NCI-H748 treated with DMSO at 0.1 percent for 48 hours (cell line): ENCODE results near the gene PTPN14.

ENCODE experiments used
- DNase-seq: peaks from one replicate; lab custom pipeline; 2025; lab: John Stamatoyannopoulos, UW

PTPN14 gene

DNA sequence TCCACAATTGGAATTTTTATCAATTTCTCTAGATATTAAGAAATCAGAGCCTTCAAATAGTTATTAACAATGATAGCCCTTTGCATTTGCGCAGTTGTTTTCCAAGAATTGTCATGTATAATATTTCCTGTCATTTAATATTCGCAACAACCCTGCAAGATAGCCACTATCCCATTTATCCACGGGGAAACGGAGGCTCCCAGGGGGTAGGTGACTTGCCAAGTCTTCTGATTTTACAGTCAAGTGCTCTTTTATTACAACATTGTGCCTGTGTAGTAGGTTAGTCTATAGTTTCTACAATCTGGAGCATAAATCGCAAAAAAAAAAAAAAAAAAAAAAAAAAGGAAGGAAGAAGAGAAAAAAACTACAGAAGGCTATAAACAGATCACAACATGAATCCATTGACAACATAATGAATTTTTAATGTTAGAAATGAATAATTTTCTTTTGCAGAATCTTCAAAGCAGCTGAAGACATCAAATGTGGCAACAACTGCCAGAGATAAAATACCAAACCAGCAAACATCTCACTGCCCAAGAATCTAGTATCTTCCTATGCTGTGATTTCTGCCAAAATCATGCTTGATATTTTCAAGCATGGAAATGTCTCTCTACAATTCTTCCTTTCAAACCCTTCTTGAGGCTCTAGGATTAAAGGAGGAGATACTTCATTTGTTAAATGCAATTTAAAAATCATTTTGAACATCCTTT is 125.5 kb downstream of the PTPN14 start:
- no peak for DNase-seq

DNA sequence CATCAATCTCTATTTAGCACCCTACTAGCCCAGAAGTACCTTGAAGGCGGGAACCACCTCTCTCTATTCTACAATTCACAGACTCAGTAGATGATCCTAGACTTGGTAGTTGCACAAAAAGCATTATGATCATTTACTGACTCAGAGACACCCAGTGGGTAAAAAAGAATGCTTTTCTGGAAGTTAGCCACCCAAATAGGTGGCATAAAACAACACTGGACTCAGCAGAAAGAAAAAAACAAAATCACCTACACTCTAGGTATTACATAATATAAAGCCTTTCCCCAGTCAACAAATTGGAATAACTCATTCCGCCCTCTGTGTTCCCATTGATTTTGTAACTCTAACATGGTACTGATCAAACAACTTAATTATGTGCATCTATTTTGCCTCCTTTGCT is 126.3 kb downstream of the PTPN14 start:
- DNase-seq = no peak

DNA sequence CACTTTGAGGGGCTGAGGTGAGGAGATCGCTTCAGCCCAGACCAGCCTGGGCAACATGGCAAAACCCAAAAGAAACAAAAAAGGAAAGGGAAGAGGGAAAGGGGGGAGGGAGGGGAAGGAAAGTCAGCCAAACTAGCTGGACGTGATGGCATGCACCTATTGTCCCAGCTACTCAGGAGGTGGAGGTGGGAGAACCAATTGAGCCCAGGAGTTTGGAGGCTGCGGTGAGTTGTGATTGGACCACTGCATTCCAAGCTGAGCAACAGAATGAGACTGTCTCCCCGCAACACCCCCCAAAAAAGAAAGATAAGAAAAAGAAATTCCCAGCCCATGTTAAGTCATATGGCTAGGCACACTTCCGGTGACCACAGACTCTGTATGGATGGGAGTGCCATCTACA is 128.4 kb downstream of the PTPN14 start:
- no peak for DNase-seq

DNA sequence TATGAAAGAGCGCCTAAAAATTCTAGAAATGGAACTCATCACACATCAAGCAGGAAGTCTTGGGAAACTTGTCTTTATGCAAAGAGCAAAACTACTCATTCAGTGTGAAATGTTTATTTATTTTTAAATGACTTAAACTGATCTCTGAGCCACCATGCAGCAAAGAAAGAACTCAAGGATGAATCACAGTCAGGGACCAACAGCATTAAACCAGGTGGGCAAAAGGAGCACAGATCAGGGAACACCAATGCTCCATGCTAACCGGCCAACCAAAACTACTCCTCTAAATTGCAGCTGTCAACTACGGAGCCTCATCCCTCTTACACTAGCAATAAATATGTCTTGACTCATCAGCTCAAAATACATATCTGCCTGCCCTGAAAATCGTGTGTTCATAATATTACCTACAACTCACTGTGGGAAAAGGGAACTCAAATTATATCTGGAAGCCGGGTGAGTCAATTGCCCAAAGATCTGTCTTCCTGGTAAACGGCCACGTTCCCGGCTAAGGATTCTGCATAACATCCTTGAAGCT is 129.2 kb downstream of the PTPN14 start:
- DNase-seq = no peak

DNA sequence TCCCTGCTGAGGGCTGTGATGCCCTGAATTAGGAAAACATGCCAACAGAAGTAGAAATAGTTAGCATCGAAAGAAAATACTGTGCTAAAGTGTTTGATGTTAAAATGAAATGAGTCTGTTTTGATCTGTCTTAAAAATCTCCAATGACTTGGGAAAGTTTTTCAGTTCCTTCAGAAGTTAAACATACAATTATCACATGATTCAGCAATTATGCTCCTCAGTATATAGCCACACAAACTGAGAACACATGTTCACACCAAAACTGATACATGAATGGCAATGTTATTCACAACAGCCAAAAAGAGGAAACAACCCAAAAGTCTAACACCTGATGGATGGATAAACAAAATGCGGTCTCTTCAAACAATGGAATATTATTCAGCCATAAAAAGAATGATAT is 130.6 kb downstream of the PTPN14 start:
- no peak for DNase-seq

DNA sequence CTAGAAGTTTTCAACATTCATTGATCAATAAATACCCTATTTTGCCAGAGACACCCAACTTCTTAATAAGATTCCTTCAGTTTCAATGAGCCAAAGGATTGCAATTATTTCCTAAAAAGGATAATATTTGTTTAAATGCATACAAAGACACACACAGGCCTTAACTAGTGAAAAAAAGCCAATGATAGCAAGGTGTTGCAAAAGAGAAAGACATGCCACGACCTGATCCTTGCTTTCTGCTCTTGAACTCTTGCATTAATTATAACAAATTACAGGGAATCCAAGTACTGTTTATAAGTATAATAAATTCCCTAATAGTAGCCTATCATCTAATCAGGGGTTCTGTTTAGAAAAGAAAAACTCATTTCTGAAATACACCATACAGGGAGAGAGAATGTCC is 131.1 kb downstream of the PTPN14 start:
- DNase-seq = no peak

DNA sequence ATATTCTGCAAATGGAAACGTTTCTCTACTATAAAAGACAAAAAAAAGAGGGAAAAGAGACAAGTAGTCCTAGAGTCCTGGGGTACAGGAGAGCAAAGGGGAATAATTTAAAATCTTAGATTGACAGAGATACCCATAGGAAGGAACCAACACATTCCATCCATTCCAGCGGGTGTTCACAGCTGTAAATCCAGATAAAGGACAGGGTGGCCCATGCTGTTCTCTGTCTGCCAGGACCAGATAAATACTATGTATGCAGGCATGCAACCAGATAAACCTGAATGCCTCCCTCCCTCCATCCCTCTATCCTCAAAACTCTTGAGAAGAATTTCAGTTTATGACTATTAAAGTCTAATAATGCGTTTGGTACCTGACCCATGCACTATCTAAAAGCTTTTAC is 131.8 kb downstream of the PTPN14 start:
- DNase-seq = no peak

DNA sequence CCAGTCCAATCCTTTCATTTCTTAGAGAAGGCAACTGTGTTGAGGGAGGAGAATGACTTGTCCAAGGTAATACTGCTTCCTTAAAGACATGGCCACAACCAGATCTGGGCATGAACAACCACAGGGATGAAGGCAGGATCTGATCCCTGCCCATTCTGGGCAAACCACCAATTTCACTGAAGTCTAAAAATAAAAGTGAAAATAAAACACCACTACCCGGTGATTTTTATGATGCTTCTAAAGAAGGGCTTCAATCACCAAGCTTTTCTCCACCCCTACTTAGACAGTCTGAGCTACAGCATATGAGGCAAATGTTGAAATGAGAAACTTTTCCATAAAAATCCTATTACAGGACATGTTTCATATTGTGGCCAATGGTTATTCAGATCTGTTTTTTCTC is 133.0 kb downstream of the PTPN14 start:
- DNase-seq = no peak

DNA sequence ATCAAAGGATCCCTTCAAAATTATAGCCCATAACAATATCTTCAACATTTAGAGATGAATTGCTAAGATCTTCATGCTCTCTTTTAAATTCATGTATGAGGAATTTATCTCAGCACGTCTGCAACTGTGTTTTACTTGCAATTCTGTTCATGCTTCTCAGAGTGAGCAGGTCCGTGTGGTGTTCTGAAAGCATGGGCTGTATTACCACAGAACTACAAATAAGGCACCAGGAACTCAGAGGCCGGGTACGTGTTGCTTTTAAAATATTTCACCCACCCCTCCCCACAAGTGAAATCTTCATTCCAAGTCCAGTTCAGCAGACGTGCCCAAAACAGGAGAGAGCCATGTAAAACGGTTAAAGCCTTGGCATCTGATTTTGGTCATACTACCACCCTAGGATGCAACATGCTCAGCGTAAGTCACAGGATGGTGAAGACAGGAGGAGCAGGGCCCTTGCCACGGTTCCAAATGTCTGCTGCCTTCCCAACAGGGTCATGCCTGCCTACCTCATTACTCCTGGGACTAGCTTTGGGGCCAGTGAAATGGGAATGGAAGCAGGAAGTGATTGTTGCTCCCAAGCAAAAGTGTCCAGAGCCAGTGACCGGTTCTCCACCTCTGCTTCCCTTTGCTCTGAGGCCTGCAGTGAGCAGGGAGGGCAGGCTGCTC is 133.7 kb downstream of the PTPN14 start:
- no peak for DNase-seq

DNA sequence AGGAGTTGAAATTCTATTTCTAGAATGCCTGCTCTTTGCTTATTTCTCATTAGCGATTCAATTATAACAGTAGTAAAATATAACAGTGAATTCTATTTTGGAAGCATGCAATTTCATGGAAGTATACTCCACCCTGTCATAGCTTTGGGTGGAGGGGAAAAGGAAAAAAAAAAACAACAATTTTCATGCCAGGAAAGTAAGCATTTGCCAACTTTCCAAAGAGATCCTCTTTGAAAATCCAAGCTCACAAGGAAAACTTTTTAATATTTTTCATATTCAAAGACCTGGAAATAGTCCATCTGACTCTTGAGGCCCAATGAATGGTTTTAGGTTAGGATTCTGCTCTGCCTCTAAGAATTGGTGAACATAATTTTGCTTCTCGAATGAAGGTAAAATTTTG is 134.5 kb downstream of the PTPN14 start:
- DNase-seq = no peak

DNA sequence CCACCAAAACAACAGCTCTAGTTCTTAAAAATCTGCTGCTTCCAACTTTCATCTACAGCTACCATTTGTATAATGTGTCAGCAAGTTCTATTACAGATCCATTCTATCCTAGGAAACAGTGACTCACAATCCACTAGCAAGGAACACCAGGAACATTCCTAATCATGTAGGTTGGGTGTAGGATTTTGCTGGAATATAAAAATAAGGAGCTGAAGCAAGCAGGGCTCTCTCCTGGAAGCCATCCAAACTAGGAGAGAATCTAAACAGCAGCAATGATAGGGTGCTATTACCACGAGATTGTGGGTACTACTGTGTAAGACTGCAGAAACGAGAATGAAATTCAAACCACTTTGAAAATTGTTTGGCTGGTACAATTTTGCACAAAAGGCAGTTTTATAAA is 135.0 kb downstream of the PTPN14 start:
- DNase-seq = no peak

DNA sequence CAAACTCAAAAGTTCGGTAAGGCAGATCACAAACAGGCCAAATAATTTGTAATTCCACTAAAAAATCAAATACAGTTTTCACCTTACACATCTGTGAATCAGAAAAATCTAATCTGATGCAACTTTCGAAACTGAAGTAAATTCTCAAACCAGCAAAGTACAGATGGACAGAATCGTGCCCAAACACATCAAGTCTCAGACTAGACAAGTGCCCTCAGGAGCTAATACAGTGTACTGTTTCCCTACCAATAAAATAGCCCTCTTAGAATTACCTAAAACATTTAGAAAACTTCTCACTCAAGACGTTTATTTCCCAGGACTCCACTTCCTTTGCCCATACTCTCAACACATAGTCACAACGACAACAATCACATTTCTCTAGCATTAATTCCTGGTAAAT is 136.3 kb downstream of the PTPN14 start:
- DNase-seq = no peak

DNA sequence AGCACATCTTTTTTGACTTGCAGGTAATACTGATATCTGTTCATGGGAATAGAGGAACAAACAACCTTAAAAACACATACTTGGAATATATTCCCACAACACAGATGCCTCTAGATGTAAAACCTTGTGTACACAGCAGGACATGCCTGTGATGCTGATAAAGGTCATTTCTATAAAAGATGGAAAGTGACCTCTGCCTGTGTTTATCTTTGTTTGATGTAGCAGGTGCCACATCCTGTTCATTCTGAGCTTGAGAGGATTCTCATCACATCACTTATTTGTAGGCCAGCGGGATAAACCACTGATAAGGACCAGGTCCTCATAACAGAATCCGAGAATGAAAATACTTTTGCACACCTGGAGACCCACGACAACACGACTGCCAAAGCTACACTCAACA is 136.7 kb downstream of the PTPN14 start:
- DNase-seq = peak; percentile 65

DNA sequence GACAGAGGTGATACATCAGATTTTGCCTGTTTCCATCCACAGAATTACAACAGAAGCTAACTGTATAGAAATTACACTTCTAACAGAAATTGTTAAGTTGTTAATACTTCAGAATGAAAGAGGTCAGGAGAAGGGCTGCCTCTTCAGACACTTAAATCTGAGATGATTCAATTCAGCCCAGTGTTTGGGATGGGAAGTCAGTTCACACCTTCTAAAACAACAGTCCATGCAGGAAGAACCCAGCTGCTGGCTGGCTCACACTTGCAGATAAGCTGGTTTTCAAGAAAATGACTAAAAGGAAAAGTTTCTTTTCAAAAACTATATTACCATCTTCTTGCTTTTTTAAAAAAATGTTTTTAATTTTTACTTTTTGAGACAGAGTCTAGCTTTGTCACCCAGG is 138.1 kb downstream of the PTPN14 start:
- DNase-seq = no peak

DNA sequence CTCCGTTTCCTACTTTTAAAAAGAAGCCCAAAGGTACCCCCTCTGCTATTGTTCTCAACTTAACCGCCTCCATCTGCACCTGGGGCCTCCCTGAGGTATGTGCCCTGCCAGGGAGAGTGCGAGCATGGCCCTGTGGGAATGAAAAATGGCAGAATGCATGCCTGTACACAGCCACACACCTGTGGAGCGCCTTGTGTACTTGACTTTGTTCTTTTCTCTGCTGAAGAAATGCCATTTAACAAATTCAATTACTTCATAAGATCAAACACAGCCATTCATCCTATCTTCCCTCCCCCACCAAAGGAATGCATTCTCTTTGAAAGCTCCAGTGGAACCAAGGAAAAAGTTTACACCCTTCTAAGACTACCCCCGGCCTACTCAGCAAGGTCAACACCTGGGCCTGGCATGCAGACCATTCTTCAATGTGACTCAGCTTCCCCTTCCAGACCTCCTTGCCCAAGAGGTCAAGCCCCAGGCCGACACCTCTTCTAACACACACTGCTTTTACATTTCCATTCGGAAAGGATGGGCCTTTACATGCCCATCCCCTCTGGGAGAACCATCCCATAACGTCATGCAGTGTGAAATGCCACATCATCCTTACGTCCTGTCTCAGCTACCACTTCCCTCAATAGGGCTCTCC is 146.7 kb downstream of the PTPN14 start:
- no peak for DNase-seq

DNA sequence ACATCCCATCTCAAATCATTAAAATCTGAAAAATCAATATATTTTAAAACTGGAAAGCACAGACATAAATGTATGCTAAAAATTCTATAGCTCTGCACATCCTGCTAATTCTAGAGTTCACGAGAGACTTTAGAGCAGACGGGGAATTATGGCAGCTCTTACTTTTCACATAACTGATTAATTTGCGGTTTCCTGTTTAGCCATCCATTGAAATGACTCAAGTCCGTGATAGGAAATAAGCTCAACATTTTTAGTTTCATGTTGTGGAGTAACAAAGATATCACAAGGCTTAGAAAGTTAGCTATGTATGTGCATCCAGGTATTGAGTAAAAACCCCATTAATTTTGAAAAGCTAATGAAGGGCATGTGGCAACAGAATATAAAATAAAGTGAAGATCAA is 147.2 kb downstream of the PTPN14 start:
- no peak for DNase-seq

DNA sequence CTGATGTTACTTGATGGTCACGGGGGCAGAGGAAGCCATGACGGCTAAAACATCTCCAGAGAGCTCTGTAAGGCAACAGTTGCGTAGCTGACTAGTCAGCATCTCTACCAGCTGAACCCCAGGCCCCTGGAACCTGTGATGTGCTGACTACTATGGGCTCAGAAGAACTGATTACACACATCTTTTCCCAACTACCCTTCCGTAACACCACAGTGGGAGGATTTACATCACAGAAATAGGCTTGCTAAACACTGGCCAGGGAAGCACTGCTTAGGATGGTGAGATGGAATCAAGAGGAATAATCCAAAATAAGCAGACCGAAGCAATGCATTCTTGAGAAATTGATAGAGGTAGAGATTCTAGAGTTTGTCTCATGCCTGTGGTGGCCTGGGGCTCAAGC is 148.0 kb downstream of the PTPN14 start:
- no peak for DNase-seq

DNA sequence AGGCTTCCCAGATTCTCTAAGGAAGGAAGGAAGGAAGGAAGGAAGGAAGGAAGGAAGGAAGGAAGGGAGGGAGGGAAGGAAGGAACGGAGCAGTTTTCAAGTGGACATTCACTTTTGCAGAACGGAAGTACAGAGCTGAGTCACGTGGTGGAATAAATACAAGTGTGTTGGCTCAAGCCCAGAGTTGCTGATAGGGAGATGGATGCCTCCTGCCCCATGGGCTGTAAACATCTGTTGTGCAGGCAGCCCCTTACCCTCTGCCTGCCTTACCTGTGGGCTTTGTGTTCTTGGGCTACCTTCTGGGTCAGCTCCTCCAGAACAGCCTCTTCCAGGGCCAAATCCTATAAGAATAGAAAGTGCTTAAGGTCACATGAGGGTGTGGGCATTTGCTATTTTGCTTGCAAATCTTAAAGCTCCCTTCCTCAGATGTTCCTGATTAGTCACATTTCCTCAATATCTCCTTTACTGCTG is 148.8 kb downstream of the PTPN14 start:
- no peak for DNase-seq

DNA sequence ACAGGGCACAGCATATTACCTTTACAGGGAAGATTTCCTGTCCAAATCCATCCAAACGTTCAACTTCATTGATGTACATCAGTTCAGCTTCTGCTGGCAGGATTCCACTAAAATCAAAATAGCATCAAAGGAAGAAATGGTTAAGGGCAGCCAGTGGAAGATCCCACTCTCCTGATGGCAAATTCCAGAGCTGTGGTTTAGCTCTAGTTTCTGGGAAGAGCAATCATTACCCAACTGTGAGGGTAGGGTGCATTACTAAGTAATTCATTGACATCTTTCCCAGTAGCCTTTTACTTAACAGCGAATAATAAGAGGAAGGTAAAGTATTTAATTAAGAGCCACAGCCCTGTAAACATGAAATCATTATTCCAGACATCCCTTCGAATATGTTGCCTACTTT is 149.7 kb downstream of the PTPN14 start:
- no peak for DNase-seq

DNA sequence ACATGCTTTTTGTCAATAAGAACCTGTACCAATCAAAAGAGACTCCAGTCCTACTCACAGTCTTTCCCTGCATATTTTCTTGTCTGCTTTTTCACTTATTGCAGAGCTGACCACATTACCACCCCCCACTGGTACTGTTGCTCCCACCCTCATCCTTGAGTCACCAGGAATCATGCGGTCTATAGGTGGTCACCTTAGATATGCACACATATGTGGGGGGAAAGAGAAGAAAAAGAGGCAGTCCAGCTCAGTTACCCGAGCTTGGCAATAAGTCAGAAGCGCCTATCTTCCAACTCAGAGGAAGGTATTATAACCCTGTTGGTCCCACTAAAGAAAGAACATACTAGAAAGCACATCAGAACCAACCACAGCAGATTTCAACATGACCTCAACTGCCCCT is 151.3 kb downstream of the PTPN14 start:
- DNase-seq = no peak

DNA sequence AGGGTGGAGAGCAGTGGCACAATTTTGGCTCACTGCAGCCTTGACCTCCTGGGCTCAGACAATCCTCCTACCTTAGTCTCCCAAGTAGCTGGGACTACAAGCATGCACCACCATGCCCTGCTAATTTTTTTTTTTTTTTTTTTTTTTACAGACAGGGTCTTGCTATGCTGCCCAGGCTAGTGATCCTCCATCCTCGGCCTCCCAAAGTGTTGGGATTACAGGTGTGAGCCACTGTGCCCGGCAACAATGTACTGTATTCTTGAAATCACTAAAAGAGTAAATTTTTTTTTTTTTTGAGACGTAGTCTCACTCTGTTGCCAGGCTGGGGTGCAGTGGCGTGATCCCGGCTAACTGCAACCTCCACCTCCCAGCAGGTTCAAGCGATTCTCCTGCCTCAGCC is 152.9 kb downstream of the PTPN14 start:
- DNase-seq = no peak

DNA sequence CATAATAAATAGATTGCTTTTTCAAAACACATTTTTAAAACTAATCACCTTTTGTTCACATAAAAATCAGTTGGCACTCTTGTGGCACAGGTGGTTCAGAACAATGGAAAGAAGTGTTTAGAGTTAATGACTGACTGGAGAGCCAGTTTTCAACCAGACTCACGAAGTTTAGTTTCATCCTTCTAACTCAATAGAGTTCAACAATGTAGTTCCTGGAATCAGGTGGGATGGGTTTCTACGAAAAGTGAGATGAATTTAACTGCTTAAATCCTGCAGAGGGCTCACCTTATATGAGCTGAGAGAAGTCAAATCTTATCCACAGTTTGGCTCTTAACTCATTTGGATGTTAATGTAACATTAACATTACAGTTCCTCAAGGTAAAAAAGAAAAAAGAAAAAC is 153.9 kb downstream of the PTPN14 start:
- DNase-seq = no peak

DNA sequence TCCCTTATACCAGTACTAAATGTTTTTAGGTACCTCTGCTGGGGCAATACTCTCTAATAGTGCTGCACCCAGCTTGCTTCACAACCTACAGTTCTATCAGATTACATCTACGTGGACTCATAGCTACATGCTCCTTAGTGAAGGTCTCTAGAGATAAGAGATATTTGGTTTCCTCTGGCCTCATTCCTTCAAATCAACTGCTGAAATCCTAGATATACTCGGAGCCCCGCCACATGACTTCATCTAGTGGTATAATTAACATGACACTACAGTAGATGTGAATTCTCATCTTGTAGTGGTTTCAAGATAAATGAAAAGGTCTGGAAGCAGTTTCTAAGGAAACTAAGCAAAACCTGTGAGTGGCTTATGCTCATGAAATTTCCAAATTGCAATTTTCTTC is 155.1 kb downstream of the PTPN14 start:
- no peak for DNase-seq
